ENCODE results near the gene TSPAN11. TPM values are rescaled to one million over a fixed set of nuclear protein-coding genes. Genes with fewer than 3 reads are reported as not detected.

TSPAN11 gene
- polyA plus RNA-seq, 2 of the 4 experiments (the other 2 are of a cell fraction) = 0.01 to 0.06 TPM

DNA sequence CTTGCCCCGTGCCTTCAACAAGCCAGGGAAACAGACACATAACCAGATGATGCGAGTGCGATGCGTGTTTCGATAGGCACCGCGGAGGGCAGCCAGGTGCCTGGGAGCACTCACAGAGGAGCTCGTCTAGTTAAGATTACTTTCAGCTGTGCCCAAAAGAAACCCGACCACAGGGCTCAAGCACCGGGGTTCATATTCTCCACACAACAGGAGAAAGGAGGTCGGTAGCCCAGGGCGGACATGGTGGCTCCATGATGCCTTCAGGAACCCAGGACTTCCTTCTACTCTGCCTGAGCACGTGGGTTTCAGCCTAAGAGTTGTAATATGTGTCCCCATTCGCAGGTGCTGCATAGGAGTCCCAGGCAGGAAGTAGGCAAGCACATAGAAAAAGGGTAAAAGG, 93.4 kb downstream of the TSPAN11 start:
- FAIRE-seq (no peak), DNase-seq (ENCODE audit: low read depth in 1 of 2, low spot score in 1 of 2) (no peak), ATAC-seq (no peak)
- Histone ChIP-seq H3K4me1 (no peaks in the 10 kb centered on the region), H3K4me3 (no peak overlapping the region), H3K27ac (no peak overlapping the region), H3K4me2 (no peak overlapping the region), H3K9me3 (no peaks in the 10 kb centered on the region)
- ChIA-PET POLR2A (no interaction called here), CTCF (interaction anchor here (0.6 kb wide), 1 partner anchor 95 kb away, joined by 3 read pairs; no protein-coding TSS in a partner anchor)
- WGBS (ENCODE audit: missing lambda C conversion rate) = 66% methylated on average over 14 of the region's 14 CpGs
- TF ChIP-seq TFCP2L1 (CRISPR knock-in tag; IDR thresholded peaks at IDR 0.05) = no peak
- TF ChIP-seq JUNB (IDR thresholded peaks at IDR 0.05) = no peak
- no peak for TF ChIP-seq REST (IDR thresholded peaks at IDR 0.05)
- no peak for TF ChIP-seq ZSCAN20 (CRISPR knock-in tag; IDR thresholded peaks at IDR 0.05)
- TF ChIP-seq KDM1A (IDR thresholded peaks at IDR 0.05; ENCODE audit: low read depth) = no peak
- TF ChIP-seq PHF8 (IDR thresholded peaks at IDR 0.05; ENCODE audit: borderline replicate concordance, low read depth) = no peak
- TF ChIP-seq SREBF2 (IDR thresholded peaks at IDR 0.05) = no peak
- TF ChIP-seq RCOR1 (IDR thresholded peaks at IDR 0.05; ENCODE audit: low read depth, low read length) = no peak
- no peak for TF ChIP-seq MAX (IDR thresholded peaks at IDR 0.05)
- TF ChIP-seq MAFK (IDR thresholded peaks at IDR 0.05; ENCODE audit: partially characterized antibody) = no peak
- TF ChIP-seq KDM5A (IDR thresholded peaks at IDR 0.05) = no peak
- no peak for TF ChIP-seq NR3C1 (IDR thresholded peaks at IDR 0.05)
- TF ChIP-seq HOXB13 (CRISPR knock-in tag; IDR thresholded peaks at IDR 0.05; ENCODE audit: low read depth) = no peak
- no peak for TF ChIP-seq POLR2AphosphoS2 (conservative IDR thresholded peaks at IDR 0.05; ENCODE audit: low read length)
- TF ChIP-seq JUN (IDR thresholded peaks at IDR 0.05) = no peak
- no peak for TF ChIP-seq BCL3 (IDR thresholded peaks at IDR 0.05)
- no peak for TF ChIP-seq MYC (IDR thresholded peaks at IDR 0.05; ENCODE audit: borderline replicate concordance, low read length)
- TF ChIP-seq RFX5 (IDR thresholded peaks at IDR 0.05) = no peak
- TF ChIP-seq CEBPB (IDR thresholded peaks at IDR 0.05) = no peak
- TF ChIP-seq ELK1 (IDR thresholded peaks at IDR 0.05; ENCODE audit: low read depth, low read length) = no peak

DNA sequence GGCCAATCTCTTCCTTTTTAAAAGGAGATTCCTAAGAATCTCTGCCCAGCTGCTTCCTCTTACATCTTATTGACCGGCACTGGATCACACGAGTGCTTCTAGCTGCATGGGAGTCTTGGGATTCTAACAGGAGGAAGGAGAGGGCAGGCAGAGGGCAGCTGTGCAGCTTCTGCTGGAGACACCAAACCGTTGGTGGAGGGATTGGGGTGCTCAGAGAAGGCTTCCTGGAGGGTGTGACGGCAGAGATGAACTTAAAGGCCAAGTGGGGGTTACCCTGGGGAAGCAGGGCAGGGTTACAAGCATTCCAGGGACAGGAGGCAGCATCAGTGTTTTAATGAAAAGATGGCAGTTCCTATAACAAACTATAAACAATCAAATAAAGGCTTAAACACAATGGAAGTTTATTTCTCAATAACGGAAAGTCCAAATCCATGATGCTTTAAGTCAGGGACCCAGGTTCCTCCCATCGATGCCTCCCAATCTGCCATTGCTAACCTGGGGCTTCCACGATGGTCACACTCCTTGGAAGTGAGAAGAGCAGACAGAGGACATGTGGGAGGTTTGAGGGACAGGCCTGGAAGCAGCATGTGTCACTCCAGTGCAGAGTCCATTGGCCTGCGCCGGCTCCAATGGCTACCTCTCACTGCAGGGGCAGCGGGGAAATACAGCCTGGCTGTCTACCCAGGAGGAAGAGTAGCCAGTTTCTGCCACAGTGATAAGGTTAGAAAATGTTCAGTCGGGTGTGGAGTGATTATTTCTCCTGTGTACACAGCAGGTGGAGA, 94.0 kb downstream of the TSPAN11 start:
- ChIA-PET CTCF (no interaction called here), POLR2A (no interaction called here)
- TF ChIP-seq EP300 (IDR thresholded peaks at IDR 0.05) = no peak
- no peak for TF ChIP-seq FOXS1 (CRISPR knock-in tag; IDR thresholded peaks at IDR 0.05)
- TF ChIP-seq, protein P1, sequence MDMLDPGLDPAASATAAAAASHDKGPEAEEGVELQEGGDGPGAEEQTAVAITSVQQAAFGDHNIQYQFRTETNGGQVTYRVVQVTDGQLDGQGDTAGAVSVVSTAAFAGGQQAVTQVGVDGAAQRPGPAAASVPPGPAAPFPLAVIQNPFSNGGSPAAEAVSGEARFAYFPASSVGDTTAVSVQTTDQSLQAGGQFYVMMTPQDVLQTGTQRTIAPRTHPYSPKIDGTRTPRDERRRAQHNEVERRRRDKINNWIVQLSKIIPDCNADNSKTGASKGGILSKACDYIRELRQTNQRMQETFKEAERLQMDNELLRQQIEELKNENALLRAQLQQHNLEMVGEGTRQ (IDR thresholded peaks at IDR 0.05) = no peak
- TF ChIP-seq HOXA7 (CRISPR knock-in tag; IDR thresholded peaks at IDR 0.05) = no peak
- no peak for TF ChIP-seq ESRRA (IDR thresholded peaks at IDR 0.05; ENCODE audit: borderline replicate concordance, low read length)
- TF ChIP-seq ATOH8 (CRISPR knock-in tag; IDR thresholded peaks at IDR 0.05; ENCODE audit: low read depth) = no peak
- ATAC-seq (no peak; a peak in 1 of 6 replicates), FAIRE-seq (no peak), DNase-seq (ENCODE audit: low read depth in 1 of 2, low spot score in 1 of 2) (no peak)
- H3K4me2 ChIP-seq = no peak overlapping the region
- WGBS (ENCODE audit: missing lambda C conversion rate) = 63% methylated on average over 11 of the region's 11 CpGs
- no peaks in the 10 kb centered on the region for H3K9me3 ChIP-seq
- no peak overlapping the region for H3K4me3 ChIP-seq
- no peak overlapping the region for H3K27ac ChIP-seq
- no peaks in the 10 kb centered on the region for H3K4me1 ChIP-seq

Measured in A549 (cell line).